Activated naive CD8-positive, alpha-beta T cell treated with anti-CD3 and anti-CD28 coated beads, Interleukin-2, amount 10 ng/mL, durations not matched to agents 7 days and 5 days (primary cell): ENCODE data around the gene TMED10. TPM values are rescaled to one million over a fixed set of nuclear protein-coding genes. Genes with fewer than 3 reads are reported as not detected.

Experiments used
- ATAC-seq: fragments of 150-1000 bp; cut with Tn5 transposase; one replicate; pipeline ENCODE4 v1.10.0; 2021; ENCODE audit warnings: low read depth, moderate library complexity
- POLR2A ChIA-PET: fragments of 350-600 bp; sonication (Branson Sonifier 250); formaldehyde crosslinking; loops from one replicate; lab custom pipeline; 2021; ENCODE audit warnings: antibody characterized with exemption; lab: Charles Lee
- DNase-seq: peaks from one replicate; pipeline ENCODE4 v3.0.0; 2021
- H3K27ac Mint-ChIP-seq: one replicate; pipeline ENCODE4 v1.8.0; 2022; ENCODE audit warnings: mild to moderate bottlenecking, mixed read lengths
- H3K27me3 Mint-ChIP-seq: one replicate; pipeline ENCODE4 v1.8.0; 2022; ENCODE audit warnings: mild to moderate bottlenecking, moderate library complexity, mixed read lengths
- H3K36me3 Mint-ChIP-seq: one replicate; pipeline ENCODE4 v1.8.0; 2021; ENCODE audit warnings: mild to moderate bottlenecking, mixed read lengths
- H3K4me1 Mint-ChIP-seq: one replicate; pipeline ENCODE4 v1.8.0; 2021; ENCODE audit warnings: mixed read lengths
- H3K4me3 Mint-ChIP-seq: one replicate; pipeline ENCODE4 v1.8.0; 2022; ENCODE audit warnings: mild to moderate bottlenecking, moderate library complexity, mixed read lengths
- H3K9me3 Mint-ChIP-seq: one replicate; pipeline ENCODE4 v1.8.0; 2021; ENCODE audit warnings: mixed read lengths
- total RNA-seq, 2 experiments: library from RNA; stranded (reverse); gene quantifications; one replicate each; pipeline ENCODE4 v1.2.3, GENCODE V29; 2021

The TMED10 gene
- total RNA-seq, 2 experiments from 2014 or later, result 149 to 154 TPM

DNA sequence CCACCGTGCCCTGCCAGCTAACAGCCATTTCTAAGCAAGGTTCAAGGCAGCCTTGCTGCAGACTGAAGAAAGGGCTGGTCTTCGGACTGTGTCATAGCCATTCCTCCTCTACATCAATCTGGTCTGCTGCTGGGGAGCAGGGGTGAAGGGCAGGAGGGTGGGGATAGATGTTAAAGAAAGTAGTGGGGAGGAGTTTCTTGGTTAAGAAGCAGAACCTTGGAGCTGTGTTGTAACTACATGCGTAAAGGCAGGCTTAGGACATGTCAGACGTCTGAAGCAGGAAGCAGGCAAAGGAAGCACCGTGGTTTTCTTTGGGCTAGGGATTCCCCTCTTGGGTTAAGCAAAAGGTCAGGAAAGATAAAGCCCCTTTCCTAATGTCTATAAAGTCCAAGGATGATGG lies 31.5 kb downstream of the TMED10 start:
- Mint-ChIP-seq H3K27ac (peak overlapping the region; percentile 66), H3K9me3 (no peaks in the 10 kb centered on the region), H3K36me3 (peaks cover 43% of the 10 kb centered on the region), H3K27me3 (no peaks in the 10 kb centered on the region), H3K4me1 (peaks cover 48% of the 10 kb centered on the region), H3K4me3 (peak overlapping the region; percentile 41)
- POLR2A ChIA-PET, result interaction anchor here (0.7 to 0.9 kb wide), 2 partner anchors 12 to 114 kb away, joined by 3 to 4 read pairs; no protein-coding TSS in a partner anchor
- ATAC-seq (peak; percentile 65), DNase-seq (no peak)

DNA sequence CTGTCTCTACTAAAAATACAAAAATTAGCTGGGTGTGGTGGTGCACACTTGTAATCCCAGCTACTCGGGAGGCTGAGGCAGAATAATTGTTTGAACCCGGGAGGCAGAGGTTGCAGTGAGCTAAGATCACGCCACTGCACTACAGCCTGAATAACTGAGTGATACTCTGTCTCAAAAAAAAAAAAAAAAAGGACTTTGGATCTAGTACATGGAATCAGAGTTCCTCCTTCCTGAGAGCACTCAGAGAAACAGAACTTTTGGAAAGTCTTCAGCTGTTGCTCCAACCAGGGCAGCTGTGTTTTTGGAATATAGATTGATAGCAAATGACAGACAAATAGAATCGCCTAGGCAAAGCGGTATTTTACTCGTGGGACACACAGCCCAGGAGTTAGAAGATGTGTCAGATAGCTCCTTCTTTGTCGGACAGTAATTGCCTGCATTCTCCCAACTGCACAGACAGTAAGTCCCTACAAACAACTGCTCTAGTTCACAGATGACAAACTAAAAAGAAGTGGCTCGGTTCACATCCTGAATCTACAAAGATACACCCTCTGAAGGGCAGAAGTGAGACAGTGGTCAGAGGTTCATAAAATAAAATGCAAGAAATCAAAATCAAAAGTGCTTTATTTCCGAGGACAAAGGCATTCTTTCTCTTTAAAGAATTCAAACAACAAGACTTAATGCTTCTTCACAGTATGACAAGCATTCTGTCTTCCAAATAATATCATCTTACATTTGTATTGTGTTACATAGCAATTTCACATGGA lies 32.5 kb downstream of the TMED10 start:
- H3K9me3 Mint-ChIP-seq, result no peaks in the 10 kb centered on the region
- H3K4me1 Mint-ChIP-seq, result peaks cover 56% of the 10 kb centered on the region
- no peak overlapping the region for H3K27ac Mint-ChIP-seq
- POLR2A ChIA-PET, result interaction anchor here (1.8 kb wide), 1 partner anchor 32 kb away, joined by 9 read pairs; no protein-coding TSS in a partner anchor
- ATAC-seq, result no peak
- H3K4me3 Mint-ChIP-seq, result peak overlapping the region; percentile 29
- no peak for DNase-seq
- H3K36me3 Mint-ChIP-seq, result peaks cover 38% of the 10 kb centered on the region
- H3K27me3 Mint-ChIP-seq, result no peaks in the 10 kb centered on the region

DNA sequence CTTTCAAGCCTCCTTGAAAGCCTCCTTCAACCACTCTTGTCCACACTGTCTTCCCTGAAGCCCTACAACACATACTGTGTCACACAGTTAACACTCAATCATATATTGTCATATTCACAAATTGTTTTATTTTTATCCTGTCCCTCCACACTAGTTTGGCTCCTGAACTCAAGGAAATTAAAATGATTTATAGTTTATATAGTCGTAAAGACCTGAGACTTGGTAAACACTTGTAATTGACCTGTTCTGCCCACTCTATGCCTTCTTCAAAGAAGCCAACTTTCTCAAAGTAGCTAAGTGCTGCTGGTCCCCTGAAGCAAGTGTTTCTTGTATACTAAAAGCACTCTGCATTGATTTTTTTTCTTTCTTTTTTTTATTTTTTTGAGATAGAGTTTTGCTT lies 33.9 kb downstream of the TMED10 start:
- POLR2A ChIA-PET, result interaction anchor here (1.8 kb wide), 1 partner anchor 33 kb away, joined by 9 read pairs; no protein-coding TSS in a partner anchor
- Mint-ChIP-seq H3K27ac (no peak overlapping the region), H3K4me1 (peaks cover 56% of the 10 kb centered on the region), H3K27me3 (no peaks in the 10 kb centered on the region), H3K9me3 (no peaks in the 10 kb centered on the region), H3K36me3 (peaks cover 35% of the 10 kb centered on the region), H3K4me3 (no peak overlapping the region)
- ATAC-seq (no peak), DNase-seq (no peak)

DNA sequence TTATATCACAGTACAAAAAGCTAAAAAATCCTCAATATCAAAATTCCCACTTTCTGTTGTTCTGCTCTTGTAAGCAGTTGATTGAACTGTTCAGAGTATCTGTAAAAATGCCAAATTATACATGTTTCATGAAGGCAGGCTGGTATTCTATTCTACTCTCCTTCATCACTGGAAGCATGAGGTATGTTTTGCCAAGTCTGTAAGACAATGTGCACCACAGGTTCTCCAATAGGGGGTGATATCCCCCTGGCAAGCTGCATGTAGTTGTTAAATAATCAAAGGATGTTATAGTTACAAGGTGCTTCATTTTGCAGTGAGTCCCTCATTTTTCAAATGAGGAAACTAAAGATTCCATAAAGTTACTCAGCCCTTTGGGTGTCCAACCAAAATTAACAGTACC lies 34.4 kb downstream of the TMED10 start:
- Mint-ChIP-seq H3K4me1 (peaks cover 53% of the 10 kb centered on the region), H3K36me3 (peaks cover 31% of the 10 kb centered on the region), H3K9me3 (no peaks in the 10 kb centered on the region), H3K4me3 (peak overlapping the region; percentile 9), H3K27ac (peak overlapping the region; percentile 50), H3K27me3 (no peaks in the 10 kb centered on the region)
- POLR2A ChIA-PET, result interaction anchor here (1.0 kb wide), 1 partner anchor 153 kb away, joined by 3 read pairs; no protein-coding TSS in a partner anchor
- ATAC-seq (peak; percentile 45), DNase-seq (no peak)

DNA sequence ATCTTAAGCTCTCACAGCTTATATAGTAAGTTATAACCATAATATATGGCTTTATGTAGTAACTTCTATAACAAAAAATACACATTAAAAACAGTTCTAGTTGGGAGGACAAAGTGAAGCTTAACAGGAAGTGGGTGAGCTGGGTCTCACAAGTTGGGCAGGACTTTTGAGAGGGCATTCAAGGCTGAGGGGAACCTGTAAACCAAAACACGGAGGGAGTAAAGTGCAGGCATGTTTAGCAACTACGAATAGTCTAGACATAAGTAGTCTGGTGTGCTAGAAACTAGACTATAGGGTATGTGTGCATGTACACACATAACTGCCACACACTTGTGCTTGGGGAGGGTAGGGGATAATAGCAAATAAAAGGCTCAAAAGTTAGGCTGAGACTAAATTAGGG lies 35.4 kb downstream of the TMED10 start:
- POLR2A ChIA-PET, result interaction anchor here (0.9 to 1.0 kb wide), 2 partner anchors 135 to 154 kb away, joined by 3 read pairs; no protein-coding TSS in a partner anchor
- Mint-ChIP-seq H3K9me3 (no peaks in the 10 kb centered on the region), H3K36me3 (peaks cover 22% of the 10 kb centered on the region), H3K4me3 (peak overlapping the region; percentile 8), H3K27ac (peak overlapping the region; percentile 55), H3K4me1 (peaks cover 44% of the 10 kb centered on the region), H3K27me3 (no peaks in the 10 kb centered on the region)
- DNase-seq, result no peak
- ATAC-seq, result no peak

DNA sequence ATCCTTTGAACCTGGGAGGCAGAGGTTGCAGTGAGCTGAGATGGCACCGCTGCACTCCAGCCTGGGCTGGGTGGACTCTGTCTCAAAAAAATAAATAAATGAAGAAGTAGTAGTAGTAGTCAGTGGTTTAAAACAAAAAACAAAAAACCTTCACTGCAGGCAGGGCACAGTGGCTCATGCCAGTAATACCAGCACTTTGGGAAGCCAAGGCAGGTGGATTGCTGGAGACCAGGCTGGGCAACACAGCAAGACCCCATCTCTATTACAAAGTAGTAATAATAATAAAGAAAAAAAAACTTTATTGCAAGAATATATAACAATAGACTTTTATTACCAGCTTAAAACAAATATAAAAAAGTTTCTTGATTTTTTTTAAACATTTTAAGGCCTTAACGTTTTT lies 35.8 kb downstream of the TMED10 start:
- ATAC-seq (no peak), DNase-seq (no peak)
- Mint-ChIP-seq H3K4me3 (no peak overlapping the region), H3K9me3 (no peaks in the 10 kb centered on the region), H3K36me3 (peaks cover 21% of the 10 kb centered on the region), H3K4me1 (peaks cover 43% of the 10 kb centered on the region), H3K27ac (no peak overlapping the region), H3K27me3 (no peaks in the 10 kb centered on the region)
- POLR2A ChIA-PET, result interaction anchor here (0.6 to 0.9 kb wide), 2 partner anchors 136 to 162 kb away, joined by 3 to 5 read pairs; no protein-coding TSS in a partner anchor

DNA sequence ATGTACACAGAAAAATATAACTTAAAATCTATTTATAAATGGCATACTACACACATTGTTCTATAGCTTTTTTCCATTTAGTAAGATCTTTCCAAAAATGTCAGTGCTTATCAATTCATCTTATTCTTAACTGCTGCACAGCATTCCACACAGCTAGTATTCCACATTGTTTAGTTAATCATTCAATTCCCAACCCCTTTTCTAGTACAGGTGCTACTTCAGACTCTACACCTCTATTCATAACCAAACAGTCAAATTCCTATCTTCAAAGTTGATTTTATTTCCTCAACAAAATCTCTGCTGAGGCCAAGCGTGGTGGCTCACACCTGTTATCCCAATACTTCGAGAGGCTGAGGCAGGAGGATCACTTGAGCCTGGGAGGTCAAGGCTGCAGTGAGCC lies 37.2 kb downstream of the TMED10 start:
- DNase-seq, result no peak
- Mint-ChIP-seq H3K4me3 (peak overlapping the region; percentile 28), H3K27ac (peak overlapping the region; percentile 60), H3K9me3 (no peaks in the 10 kb centered on the region), H3K27me3 (no peaks in the 10 kb centered on the region), H3K36me3 (peaks cover 15% of the 10 kb centered on the region), H3K4me1 (peaks cover 32% of the 10 kb centered on the region)
- POLR2A ChIA-PET, result interaction anchor here (0.8 to 1.7 kb wide), 4 partner anchors 12 to 156 kb away, joined by 3 to 9 read pairs (median 4); partner anchors contain the start of gene NEK9
- no peak for ATAC-seq

DNA sequence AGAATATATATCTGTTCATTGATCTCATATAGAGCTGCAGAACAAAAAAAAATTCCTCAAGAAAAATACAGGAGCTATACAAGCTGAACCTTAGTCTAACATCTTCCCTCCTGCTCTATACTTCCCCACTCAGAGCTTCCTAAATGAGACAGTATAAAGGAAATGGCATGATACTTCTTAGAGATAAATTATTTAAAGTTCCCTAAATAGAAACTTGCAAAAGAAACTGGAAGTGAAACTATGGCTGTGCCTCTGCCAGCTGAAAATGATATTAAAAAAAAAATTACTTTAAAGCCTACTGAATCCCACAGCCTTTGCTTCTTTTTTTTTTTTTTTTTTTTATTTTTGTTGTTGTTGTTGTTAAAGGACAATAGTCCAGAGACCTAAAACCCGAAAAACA lies 37.9 kb downstream of the TMED10 start:
- ATAC-seq, result peak; percentile 65
- H3K9me3 Mint-ChIP-seq, result no peaks in the 10 kb centered on the region
- peaks cover 29% of the 10 kb centered on the region for H3K4me1 Mint-ChIP-seq
- peak overlapping the region; percentile 63 for H3K4me3 Mint-ChIP-seq
- POLR2A ChIA-PET, result interaction anchor here (0.6 to 1.7 kb wide), 9 partner anchors 11 to 622 kb away, joined by 3 to 9 read pairs (median 4); partner anchors contain the start of gene NEK9
- H3K27ac Mint-ChIP-seq, result peak overlapping the region; percentile 59
- H3K27me3 Mint-ChIP-seq, result no peaks in the 10 kb centered on the region
- no peak for DNase-seq
- H3K36me3 Mint-ChIP-seq, result peaks cover 15% of the 10 kb centered on the region

DNA sequence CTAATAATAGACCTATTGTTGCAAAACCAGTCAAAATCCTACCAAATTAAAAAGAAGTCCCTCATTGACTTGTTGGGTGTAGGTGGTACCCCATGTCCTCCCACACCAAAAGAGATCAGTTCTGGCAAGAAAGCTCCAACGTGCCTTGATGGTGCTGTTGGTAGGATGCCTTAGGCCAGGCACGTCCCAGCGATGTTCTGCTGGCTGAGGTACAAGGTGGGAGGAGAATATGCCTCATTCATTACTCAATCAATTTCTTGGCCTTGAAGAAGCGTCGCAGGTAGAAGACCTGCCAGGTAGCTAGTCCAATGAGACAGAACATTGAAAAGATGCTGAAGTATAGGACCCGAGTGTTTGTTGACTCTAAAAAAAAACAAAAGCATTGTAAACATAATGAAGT lies 41.8 kb downstream of the TMED10 start:
- POLR2A ChIA-PET, result interaction anchor here (0.6 to 1.5 kb wide), 4 partner anchors 102 to 170 kb away, joined by 3 to 4 read pairs (median 4); no protein-coding TSS in a partner anchor
- H3K27ac Mint-ChIP-seq, result no peak overlapping the region

DNA sequence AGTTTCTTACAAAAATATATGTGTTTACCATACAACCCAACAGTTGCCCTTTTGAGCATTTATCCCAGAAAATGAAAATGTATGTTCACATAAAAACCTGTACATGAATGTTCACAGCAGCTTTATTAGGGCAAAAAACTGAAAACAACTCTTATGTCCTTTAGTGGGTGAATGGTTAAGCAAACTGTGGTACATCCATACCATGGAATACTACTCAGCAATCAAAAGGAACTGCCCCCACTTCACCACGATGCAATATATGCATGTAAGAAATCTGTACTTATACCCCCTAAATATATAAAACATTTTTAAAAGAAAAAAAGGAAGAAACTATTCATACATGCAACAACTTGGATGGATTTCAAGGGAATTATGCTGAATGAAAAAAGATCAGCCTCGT lies 42.8 kb downstream of the TMED10 start:
- Mint-ChIP-seq H3K27me3 (no peaks in the 10 kb centered on the region), H3K36me3 (peaks cover 13% of the 10 kb centered on the region), H3K4me1 (peaks cover 16% of the 10 kb centered on the region), H3K27ac (no peak overlapping the region), H3K4me3 (no peak overlapping the region), H3K9me3 (no peaks in the 10 kb centered on the region)
- POLR2A ChIA-PET, result interaction anchor here (1.5 kb wide), 1 partner anchor 164 kb away, joined by 4 read pairs; no protein-coding TSS in a partner anchor
- DNase-seq (no peak), ATAC-seq (no peak)

More for the DNA sequence above, 41.8 kb downstream of the TMED10 start:
- Mint-ChIP-seq H3K4me3 (no peak overlapping the region), H3K36me3 (peaks cover 13% of the 10 kb centered on the region), H3K4me1 (peaks cover 19% of the 10 kb centered on the region), H3K9me3 (no peaks in the 10 kb centered on the region), H3K27me3 (no peaks in the 10 kb centered on the region)
- DNase-seq (no peak), ATAC-seq (no peak)

DNA sequence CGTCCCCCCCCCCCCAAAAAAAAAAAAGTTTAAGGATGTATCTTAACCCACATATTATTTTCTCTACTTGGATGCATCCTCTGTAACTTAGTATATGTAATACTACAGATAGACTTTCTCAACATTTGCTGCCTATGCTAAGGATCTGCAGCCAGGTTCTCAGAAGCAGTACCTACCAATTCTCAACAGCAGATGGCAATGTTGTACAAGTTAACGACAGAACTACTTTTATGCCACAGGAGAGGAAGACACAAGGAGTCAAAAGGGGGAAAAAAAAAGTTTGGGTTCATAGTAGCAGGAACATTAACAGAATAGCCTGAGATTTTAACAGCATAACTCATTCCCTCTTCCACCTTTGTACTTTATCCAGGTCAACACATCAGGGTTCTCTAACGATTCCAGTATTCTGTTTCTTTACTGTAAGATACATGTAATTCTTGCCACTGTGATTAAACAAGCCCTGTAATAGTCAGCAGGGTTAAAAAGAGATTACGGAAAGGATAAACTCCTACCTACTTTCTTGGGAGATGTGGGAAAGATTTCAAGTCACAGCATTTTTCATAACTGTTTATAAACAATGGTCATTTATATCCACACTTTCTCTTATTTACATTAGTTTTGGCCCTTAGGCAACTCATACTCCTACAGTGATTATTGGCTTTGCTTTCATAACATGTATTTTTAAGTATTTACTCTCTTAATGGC lies 43.9 kb downstream of the TMED10 start:
- H3K4me1 Mint-ChIP-seq, result peaks cover 17% of the 10 kb centered on the region
- peaks cover 13% of the 10 kb centered on the region for H3K36me3 Mint-ChIP-seq
- no peak overlapping the region for H3K27ac Mint-ChIP-seq
- POLR2A ChIA-PET, result interaction anchor here (0.6 to 0.7 kb wide), 3 partner anchors 16 to 343 kb away, joined by 3 to 7 read pairs (median 3); no protein-coding TSS in a partner anchor
- H3K27me3 Mint-ChIP-seq, result no peaks in the 10 kb centered on the region
- H3K4me3 Mint-ChIP-seq, result no peak overlapping the region
- DNase-seq (no peak), ATAC-seq (peak; percentile 69)
- no peaks in the 10 kb centered on the region for H3K9me3 Mint-ChIP-seq

DNA sequence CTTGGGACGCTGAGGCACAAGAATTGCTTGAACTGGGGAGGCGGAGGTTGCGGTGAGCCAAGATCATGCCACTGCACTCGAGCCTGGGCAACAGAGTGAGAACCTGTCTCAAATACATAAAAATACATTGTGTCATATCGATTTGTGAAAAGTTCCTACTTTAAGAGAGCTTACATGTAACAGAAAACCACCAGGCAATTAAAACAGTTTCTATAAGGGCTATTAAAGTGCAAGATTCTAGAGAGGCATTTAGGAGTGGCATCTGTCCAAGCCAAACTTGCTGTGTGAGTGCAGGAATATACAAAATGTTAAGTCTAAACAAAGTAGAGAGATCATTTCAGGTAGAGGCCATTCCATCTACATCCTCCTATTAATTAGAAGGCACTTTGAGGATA lies 47.8 kb downstream of the TMED10 start:
- DNase-seq, result no peak
- H3K27me3 Mint-ChIP-seq, result no peaks in the 10 kb centered on the region
- H3K27ac Mint-ChIP-seq, result no peak overlapping the region
- peaks cover 35% of the 10 kb centered on the region for H3K4me1 Mint-ChIP-seq
- H3K9me3 Mint-ChIP-seq, result no peaks in the 10 kb centered on the region
- peaks cover 15% of the 10 kb centered on the region for H3K36me3 Mint-ChIP-seq
- H3K4me3 Mint-ChIP-seq, result peak overlapping the region; percentile 13
- no peak for ATAC-seq
- POLR2A ChIA-PET, result interaction anchor here (0.9 to 1.5 kb wide), 2 partner anchors 166 to 167 kb away, joined by 3 read pairs; no protein-coding TSS in a partner anchor
